ENCODE results near the gene KLF4.

GRCh38 chr9:107481035-107481434, 8.5 kb downstream of the KLF4 start:
- TF ChIP-seq EZH2 (IDR thresholded peaks at IDR 0.05; ENCODE audit: borderline replicate concordance, insufficient read depth, low read length, poor library complexity, severe bottlenecking): no peak
- TF ChIP-seq CTCF (IDR thresholded peaks at IDR 0.05; ENCODE audit: poor library complexity, severe bottlenecking): peak; percentile 22
- TF ChIP-seq POLR2AphosphoS5 (IDR thresholded peaks at IDR 0.05): no peak
- no peak for TF ChIP-seq EP300 (conservative IDR thresholded peaks at IDR 0.05; ENCODE audit: poor library complexity, severe bottlenecking)
- no peak for TF ChIP-seq SMC3 (conservative IDR thresholded peaks at IDR 0.05; ENCODE audit: poor library complexity)
- no peak for TF ChIP-seq MXI1 (conservative IDR thresholded peaks at IDR 0.05; ENCODE audit: poor library complexity, severe bottlenecking)
- peak; percentile 27 for TF ChIP-seq RAD21 (conservative IDR thresholded peaks at IDR 0.05)
